ENCODE data around the gene CSTPP1. TPM values are rescaled to one million over a fixed set of nuclear protein-coding genes. Genes with fewer than 3 reads are reported as not detected.

The CSTPP1 gene
- total and polyA plus RNA-seq, 2 donors (not counting 3 experiments of a cell fraction or from before 2014, with no cell fraction given), result 25.9 to 38.2 TPM

DNA sequence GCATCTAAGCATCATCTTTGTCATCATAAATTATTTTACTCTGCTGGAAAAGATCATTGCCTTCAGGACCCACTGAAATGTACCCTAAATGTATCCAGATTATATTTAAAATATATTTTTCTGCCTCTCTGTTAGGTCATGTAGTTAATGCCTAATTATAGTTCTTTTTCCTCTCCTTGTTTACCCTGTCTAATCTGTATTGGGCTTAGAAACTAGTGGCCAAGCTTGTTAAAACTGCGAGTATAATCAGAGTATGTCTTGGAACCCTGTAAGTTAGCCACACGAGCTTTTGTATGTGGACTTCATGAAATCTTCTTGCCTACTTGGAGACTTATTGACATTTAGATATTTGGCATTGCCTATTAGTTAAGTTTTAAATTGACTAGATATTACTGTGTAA, 184.5 kb downstream of the CSTPP1 start:
- TF ChIP-seq FOS (IDR thresholded peaks at IDR 0.05; ENCODE audit: borderline replicate concordance, insufficient read depth, low read length) (no peak), GATA2 (IDR thresholded peaks at IDR 0.05; ENCODE audit: insufficient read depth, insufficient read length, low read depth, low read length) (no peak)

DNA sequence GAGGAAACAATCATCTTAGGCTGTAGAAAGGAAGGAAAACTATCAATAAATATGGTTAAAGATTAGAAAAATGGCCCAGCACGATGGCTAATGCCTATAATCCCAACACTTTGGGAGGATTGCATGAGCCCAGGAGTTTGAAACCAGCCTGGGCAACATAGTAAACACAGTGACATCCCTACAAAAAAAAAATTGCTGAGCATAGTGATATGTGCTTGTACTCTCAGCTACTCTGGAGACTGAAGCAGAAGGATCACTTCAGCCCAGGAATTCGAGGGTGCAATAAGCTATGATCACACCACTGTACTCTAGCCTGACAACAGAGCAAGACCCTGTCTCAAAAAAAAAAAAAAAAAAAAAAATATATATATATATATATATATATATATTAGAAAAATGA, 185.2 kb downstream of the CSTPP1 start:
- intact Hi-C loops (cut with micrococcal nuclease) (no loop called here), dilution Hi-C loops (cut with MboI; ENCODE audit: extremely low pct_ligation_motif_present, low sequenced_read_pairs) (no loop called here)
- Histone ChIP-seq H3K4me2 (ENCODE audit: insufficient read depth, low read length) (no peak overlapping the region), H3K36me3 (ENCODE audit: control insufficient read depth in 2 of 2, extremely low read depth in 1 of 2, insufficient read depth in 2 of 2, low read length in 2 of 2) (no peaks in the 10 kb centered on the region), H3K4me1 (ENCODE audit: control insufficient read depth, extremely low read depth, insufficient read depth, low read length) (peaks cover 2% of the 10 kb centered on the region), H3K27me3 (ENCODE audit: control insufficient read depth in 2 of 2, insufficient read depth in 2 of 2, low read length in 2 of 2) (no peaks in the 10 kb centered on the region), H3K9me1 (replicated peaks; ENCODE audit: control insufficient read depth, extremely low read depth, insufficient read depth, low read length) (no peaks in the 10 kb centered on the region), H2AFZ (ENCODE audit: low read depth, low read length) (no peak overlapping the region), H3K9ac (replicated peaks; ENCODE audit: extremely low read depth, insufficient read depth, low read length) (no peak overlapping the region), H3K4me3 (replicated peaks in 1 of 3; ENCODE audit: insufficient read depth in 1 of 3, low read depth in 1 of 3, low read length in 3 of 3) (no peak overlapping the region), H3K9me3 (replicated peaks; ENCODE audit: control insufficient read depth, insufficient read depth, low read length) (no peaks in the 10 kb centered on the region), H3K27ac (ENCODE audit: insufficient read depth, low read depth, low read length) (no peak overlapping the region), H3K79me2 (ENCODE audit: control insufficient read depth, insufficient read depth, low read length) (no peaks in the 10 kb centered on the region), H4K20me1 (replicated peaks; ENCODE audit: control insufficient read depth, extremely low read depth, insufficient read depth, low read length) (no peaks in the 10 kb centered on the region)
- ChIA-PET POLR2A (no interaction called here), CTCF (no interaction called here)
- no peak for FAIRE-seq
- BruUV-seq (replicated peaks), result no TSS peak
- no peak for DNase-seq (ENCODE audit: low read depth, low spot score)
- TF ChIP-seq, protein P1, sequence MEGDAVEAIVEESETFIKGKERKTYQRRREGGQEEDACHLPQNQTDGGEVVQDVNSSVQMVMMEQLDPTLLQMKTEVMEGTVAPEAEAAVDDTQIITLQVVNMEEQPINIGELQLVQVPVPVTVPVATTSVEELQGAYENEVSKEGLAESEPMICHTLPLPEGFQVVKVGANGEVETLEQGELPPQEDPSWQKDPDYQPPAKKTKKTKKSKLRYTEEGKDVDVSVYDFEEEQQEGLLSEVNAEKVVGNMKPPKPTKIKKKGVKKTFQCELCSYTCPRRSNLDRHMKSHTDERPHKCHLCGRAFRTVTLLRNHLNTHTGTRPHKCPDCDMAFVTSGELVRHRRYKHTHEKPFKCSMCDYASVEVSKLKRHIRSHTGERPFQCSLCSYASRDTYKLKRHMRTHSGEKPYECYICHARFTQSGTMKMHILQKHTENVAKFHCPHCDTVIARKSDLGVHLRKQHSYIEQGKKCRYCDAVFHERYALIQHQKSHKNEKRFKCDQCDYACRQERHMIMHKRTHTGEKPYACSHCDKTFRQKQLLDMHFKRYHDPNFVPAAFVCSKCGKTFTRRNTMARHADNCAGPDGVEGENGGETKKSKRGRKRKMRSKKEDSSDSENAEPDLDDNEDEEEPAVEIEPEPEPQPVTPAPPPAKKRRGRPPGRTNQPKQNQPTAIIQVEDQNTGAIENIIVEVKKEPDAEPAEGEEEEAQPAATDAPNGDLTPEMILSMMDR (IDR thresholded peaks at IDR 0.05; ENCODE audit: extremely low read depth in 1 of 2, insufficient read depth in 1 of 2, low read depth in 1 of 2, low read length in 2 of 2), result no peak
- no peak for TF ChIP-seq EZH2 (IDR thresholded peaks at IDR 0.05; ENCODE audit: borderline replicate concordance, low read depth, low read length, severe bottlenecking)
- no peak for TF ChIP-seq POLR2A (IDR thresholded peaks at IDR 0.05; ENCODE audit: low read depth, low read length)
- no peak for TF ChIP-seq POLR2AphosphoS5 (IDR thresholded peaks at IDR 0.05; ENCODE audit: insufficient read depth, low read depth, low read length)
- TF ChIP-seq, protein P2, sequence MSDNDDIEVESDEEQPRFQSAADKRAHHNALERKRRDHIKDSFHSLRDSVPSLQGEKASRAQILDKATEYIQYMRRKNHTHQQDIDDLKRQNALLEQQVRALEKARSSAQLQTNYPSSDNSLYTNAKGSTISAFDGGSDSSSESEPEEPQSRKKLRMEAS (IDR thresholded peaks at IDR 0.05; ENCODE audit: insufficient read depth, insufficient read length), result no peak
- TF ChIP-seq MYC (IDR thresholded peaks at IDR 0.05; ENCODE audit: low read depth, low read length), result no peak
- TF ChIP-seq JUN (IDR thresholded peaks at IDR 0.05; ENCODE audit: borderline replicate concordance, insufficient read depth, insufficient read length, low read depth), result no peak
- TF ChIP-seq GATA2 (IDR thresholded peaks at IDR 0.05; ENCODE audit: insufficient read depth, insufficient read length, low read depth, low read length), result no peak
- no peak for TF ChIP-seq FOS (IDR thresholded peaks at IDR 0.05; ENCODE audit: borderline replicate concordance, insufficient read depth, low read length)

More for the DNA sequence above, 184.5 kb downstream of the CSTPP1 start:
- no peaks in the 10 kb centered on the region for H3K36me3 ChIP-seq (ENCODE audit: control insufficient read depth in 2 of 2, extremely low read depth in 1 of 2, insufficient read depth in 2 of 2, low read length in 2 of 2)
- H3K9me3 ChIP-seq (replicated peaks; ENCODE audit: control insufficient read depth, insufficient read depth, low read length), result no peaks in the 10 kb centered on the region
- no peak overlapping the region for H3K9ac ChIP-seq (replicated peaks; ENCODE audit: extremely low read depth, insufficient read depth, low read length)
- H3K79me2 ChIP-seq (ENCODE audit: control insufficient read depth, insufficient read depth, low read length), result no peaks in the 10 kb centered on the region
- H3K4me2 ChIP-seq (ENCODE audit: insufficient read depth, low read length), result no peak overlapping the region
- peaks cover 2% of the 10 kb centered on the region for H3K4me1 ChIP-seq (ENCODE audit: control insufficient read depth, extremely low read depth, insufficient read depth, low read length)
- BruUV-seq (replicated peaks), result no TSS peak
- CTCF ChIA-PET, result interaction anchor here (0.7 to 1.4 kb wide), 2 partner anchors 32 to 45 kb away, joined by 3 read pairs; no protein-coding TSS in a partner anchor
- H3K4me3 ChIP-seq (replicated peaks in 1 of 3; ENCODE audit: insufficient read depth in 1 of 3, low read depth in 1 of 3, low read length in 3 of 3), result no peak overlapping the region
- FAIRE-seq (no peak), DNase-seq (ENCODE audit: low read depth, low spot score) (no peak)
- intact Hi-C loops (cut with micrococcal nuclease) (no loop called here), dilution Hi-C loops (cut with MboI; ENCODE audit: extremely low pct_ligation_motif_present, low sequenced_read_pairs) (no loop called here)
- POLR2A ChIA-PET, result no interaction called here
- H2AFZ ChIP-seq (ENCODE audit: low read depth, low read length), result no peak overlapping the region
- H4K20me1 ChIP-seq (replicated peaks; ENCODE audit: control insufficient read depth, extremely low read depth, insufficient read depth, low read length), result no peaks in the 10 kb centered on the region
- no peak overlapping the region for H3K27ac ChIP-seq (ENCODE audit: insufficient read depth, low read depth, low read length)
- no peaks in the 10 kb centered on the region for H3K27me3 ChIP-seq (ENCODE audit: control insufficient read depth in 2 of 2, insufficient read depth in 2 of 2, low read length in 2 of 2)
- H3K9me1 ChIP-seq (replicated peaks; ENCODE audit: control insufficient read depth, extremely low read depth, insufficient read depth, low read length), result no peaks in the 10 kb centered on the region

Measured in endothelial cell of umbilical vein (primary cell).